KOPT-K1 (cell line): Measurements from ENCODE around the gene LRPPRC.

ENCODE experiments used
- H3K27ac ChIP-seq: fragments of 200-600 bp; sonication (generic); 2 replicates; pipeline ENCODE4 v1.5.1; 2016; ENCODE audit warnings: antibody characterized with exemption, mild to moderate bottlenecking, low read depth, low read length; ENCODE audit not compliant: poor library complexity, severe bottlenecking
- H3K36me3 ChIP-seq: fragments of 200-600 bp; sonication (generic); 2 replicates; pipeline ENCODE4 v1.5.1; 2017; ENCODE audit warnings: antibody characterized with exemption, mild to moderate bottlenecking, low read length, moderate library complexity; ENCODE audit not compliant: insufficient read depth
- H3K9me3 ChIP-seq: fragments of 200-600 bp; sonication (generic); 2 replicates; pipeline ENCODE4 v1.5.1; 2017; ENCODE audit warnings: antibody characterized with exemption, low read length, mild to moderate bottlenecking; ENCODE audit not compliant: insufficient read depth, poor library complexity, severe bottlenecking

The LRPPRC gene

DNA sequence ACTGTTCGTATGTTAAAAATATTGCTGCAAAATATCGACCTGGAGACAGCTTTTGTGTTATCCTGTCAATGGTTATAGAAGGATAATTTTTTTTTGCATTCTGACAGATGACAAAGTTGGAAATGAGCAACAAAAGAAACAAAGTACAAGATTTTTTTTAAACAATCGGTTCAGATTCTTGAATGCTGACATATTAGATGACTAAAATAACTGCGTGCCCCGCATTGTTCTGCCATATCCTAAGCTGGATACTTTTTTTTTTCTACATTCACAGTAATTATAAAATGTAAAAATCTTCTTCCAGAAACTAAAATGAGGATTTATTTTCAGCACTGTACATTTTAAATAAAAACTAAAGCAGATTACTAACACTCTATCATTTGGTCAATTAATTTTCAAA lies 89.9 kb downstream of the LRPPRC start:
- Histone ChIP-seq H3K27ac (no peak overlapping the region), H3K36me3 (peaks cover 96% of the 10 kb centered on the region), H3K9me3 (no peaks in the 10 kb centered on the region)

DNA sequence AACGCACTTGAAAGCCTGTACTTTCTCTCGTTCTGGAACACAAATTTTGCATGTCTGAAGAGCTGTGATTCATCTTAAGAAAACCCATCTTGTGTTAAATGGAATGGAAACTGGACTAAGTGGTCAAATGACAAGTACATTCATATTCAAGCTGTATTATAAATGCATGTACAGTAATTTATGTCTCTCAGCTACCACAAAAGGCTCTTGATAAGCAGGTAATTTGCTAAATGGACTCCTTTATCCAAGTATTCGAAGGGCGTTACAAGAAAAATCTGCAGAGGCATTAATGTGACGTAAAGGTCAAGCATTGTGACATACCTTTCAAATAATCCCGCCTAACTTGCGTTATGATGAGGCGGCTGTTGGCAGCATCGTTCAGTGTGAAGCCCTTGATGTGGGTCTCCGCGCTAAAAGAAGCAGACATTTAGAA lies 90.4 kb downstream of the LRPPRC start:
- Histone ChIP-seq H3K9me3 (no peaks in the 10 kb centered on the region), H3K27ac (no peak overlapping the region), H3K36me3 (peaks cover 96% of the 10 kb centered on the region)

DNA sequence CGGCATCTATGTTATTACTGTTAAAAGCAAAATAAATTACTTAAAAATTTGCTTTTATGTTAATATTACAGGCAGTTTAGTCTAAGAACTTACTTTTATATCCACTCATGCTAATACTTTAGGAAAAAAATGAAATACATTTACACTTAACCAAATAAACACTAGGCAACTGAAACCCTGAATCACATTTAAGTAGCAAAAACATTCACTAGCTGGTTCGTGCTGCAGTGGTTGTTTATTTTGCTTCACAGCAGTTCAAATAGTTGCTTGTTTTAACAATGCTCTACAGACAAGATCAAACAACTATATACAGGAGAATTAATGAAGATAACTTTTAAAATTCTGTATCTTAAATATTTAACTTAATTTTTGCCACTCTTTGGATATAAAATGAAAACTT lies 96.2 kb downstream of the LRPPRC start:
- Histone ChIP-seq H3K9me3 (no peaks in the 10 kb centered on the region), H3K36me3 (peaks cover 99% of the 10 kb centered on the region), H3K27ac (no peak overlapping the region)

DNA sequence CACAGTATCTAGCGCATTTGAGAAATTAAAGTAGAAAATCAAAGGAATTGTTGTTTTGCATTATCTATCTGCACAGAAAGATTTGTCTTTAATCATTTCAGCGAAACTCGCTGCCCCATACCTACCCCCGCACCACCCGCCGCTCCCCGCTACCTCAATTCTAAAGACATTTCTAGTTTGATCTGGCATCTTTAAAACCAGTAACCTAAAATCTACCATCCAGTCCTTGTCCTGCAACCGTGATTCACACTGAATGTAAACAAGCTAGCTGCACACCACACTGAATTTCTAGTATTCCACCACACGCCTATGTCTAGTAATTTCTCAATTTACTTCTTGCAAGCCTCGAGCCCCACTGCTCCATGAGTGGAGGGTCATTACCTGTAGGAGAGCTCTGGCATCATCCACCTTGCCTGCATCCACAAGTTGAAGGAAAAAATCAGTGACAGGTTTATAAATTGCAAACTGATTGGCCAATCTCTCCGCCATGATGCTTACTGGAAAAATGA lies 96.9 kb downstream of the LRPPRC start:
- no peak overlapping the region for H3K27ac ChIP-seq

DNA sequence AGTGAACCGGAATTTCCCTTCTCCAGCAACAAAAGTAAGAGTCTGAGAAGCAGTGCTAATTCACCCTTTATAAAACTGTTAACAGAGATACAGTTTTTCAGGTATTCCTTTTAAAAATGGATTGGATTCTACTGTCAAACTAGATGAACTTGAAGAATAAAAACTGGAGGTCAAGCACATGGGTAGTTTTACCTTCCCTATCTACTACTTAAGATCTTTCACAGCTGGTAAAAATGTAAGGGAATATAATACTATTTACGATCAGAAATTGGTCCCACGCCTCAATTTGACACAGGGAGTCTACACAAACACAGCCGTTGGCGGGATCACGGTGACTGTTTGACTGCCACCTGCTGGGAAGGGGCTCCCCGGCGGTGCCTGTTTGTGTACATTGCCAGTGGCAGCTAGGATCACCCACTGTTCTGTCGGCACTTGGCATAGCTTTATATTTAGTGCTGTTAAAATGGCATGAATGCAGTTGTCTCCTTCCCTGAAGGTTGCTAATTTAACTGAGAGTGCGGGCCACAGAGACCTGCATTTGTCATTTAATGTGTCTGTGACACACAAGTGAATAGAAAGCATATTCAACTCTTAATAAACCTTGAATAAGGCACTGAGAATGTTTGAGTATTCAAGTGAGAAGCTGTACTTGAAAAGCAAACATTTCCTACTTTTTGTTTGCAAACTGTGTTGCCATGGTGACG lies 97.5 kb downstream of the LRPPRC start:
- no peaks in the 10 kb centered on the region for H3K9me3 ChIP-seq
- peaks cover 99% of the 10 kb centered on the region for H3K36me3 ChIP-seq
- H3K27ac ChIP-seq: no peak overlapping the region

More for the DNA sequence above, 96.9 kb downstream of the LRPPRC start:
- H3K36me3 ChIP-seq: peaks cover 99% of the 10 kb centered on the region
- no peaks in the 10 kb centered on the region for H3K9me3 ChIP-seq

DNA sequence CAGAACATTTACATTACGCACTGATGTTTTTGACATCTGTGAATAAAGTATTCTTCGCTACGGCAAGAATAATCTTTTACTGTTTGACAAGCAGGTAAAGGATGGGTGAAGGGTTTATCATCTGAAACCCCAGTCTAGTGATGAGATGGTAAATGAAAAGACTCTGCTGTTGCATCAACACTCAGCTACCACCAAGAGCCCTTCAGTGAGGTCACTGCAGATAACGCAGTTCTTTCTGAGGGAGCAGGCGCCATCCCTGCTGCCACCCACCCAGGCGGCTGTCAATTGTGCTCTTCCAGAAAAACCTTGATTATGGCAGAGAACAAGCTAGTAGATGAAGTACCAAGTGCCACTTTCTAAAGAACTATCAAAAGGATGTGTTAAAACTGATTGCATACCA lies 98.3 kb downstream of the LRPPRC start:
- H3K9me3 ChIP-seq: no peaks in the 10 kb centered on the region
- peaks cover 99% of the 10 kb centered on the region for H3K36me3 ChIP-seq
- no peak overlapping the region for H3K27ac ChIP-seq

DNA sequence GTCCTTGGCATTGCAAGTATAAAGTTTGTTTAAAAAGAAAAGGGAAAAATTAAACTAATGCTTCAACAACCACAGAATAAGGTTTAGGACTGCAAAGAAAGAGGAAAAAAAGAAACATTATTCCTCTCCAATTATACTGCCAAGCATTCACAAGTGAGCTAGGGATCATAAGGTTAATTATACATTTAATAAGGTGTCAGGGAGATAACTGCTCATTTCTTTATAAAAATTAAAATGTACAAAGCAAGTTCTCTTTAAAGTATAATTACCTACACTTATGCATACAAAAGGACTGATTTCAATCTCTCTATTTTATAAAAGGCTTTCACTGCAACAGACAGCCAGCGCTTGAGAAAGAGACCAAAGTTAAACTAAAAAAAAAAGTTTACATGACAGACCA lies 98.9 kb downstream of the LRPPRC start:
- no peaks in the 10 kb centered on the region for H3K9me3 ChIP-seq
- H3K36me3 ChIP-seq: peaks cover 100% of the 10 kb centered on the region
- no peak overlapping the region for H3K27ac ChIP-seq

DNA sequence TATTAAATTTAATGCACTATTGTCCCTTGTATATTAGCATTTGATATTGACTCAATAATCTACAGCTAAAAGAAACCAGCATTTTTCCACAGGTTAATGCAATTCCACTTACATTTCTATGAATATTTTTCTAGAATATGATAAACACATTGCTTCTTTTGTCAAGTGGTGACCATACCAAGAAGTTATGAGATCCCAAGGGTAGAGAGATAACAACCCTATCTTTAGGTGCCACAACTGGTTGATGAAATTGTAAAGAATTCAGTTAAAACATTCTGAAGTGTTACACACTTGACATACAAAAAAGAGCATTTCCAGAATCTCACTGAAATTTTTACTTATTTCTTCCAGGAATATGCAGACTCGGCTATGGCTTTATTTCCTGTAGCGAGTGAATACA lies 101.0 kb downstream of the LRPPRC start:
- peaks cover 100% of the 10 kb centered on the region for H3K36me3 ChIP-seq
- no peak overlapping the region for H3K27ac ChIP-seq
- H3K9me3 ChIP-seq: no peaks in the 10 kb centered on the region

DNA sequence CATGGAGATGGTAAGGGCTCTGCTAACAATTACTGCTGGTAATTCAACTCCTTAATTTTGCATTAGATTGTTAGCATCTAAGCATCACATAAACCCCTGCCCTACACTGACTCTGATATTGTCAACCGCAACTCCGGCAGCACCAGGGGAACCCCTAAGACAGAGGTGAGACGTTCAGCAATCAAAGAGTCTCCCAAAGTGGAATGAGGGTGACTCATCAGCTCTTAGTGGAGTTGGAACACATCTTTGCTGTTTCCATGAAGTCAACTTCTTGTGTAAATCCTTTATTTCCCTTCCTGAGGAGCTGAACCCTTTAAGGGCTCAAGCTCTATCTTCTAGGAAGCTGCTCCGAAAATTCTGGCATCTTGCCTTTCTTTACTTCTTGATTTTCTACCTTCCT lies 104.9 kb downstream of the LRPPRC start:
- Histone ChIP-seq H3K27ac (no peak overlapping the region), H3K36me3 (peaks cover 100% of the 10 kb centered on the region), H3K9me3 (no peaks in the 10 kb centered on the region)

DNA sequence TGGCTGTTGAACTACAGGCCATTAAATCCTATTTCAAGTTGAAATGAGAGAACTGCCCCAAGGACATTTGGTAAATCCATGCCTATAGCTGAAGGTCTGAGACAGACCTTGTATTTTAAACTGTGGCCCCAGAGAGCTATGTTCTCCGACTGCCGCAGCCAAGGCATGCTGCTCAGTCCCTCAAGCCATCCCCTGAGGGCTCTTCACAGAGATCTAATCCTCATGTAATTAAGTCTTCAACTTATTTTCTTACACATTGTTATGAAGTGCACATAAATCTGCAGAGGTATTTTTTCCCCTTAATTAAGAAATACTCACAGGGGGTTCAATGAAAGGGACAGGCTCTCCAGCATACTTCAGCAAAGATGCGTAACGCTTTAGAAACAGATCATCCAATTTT lies 106.4 kb downstream of the LRPPRC start:
- H3K9me3 ChIP-seq: no peaks in the 10 kb centered on the region
- no peak overlapping the region for H3K27ac ChIP-seq
- peaks cover 100% of the 10 kb centered on the region for H3K36me3 ChIP-seq

DNA sequence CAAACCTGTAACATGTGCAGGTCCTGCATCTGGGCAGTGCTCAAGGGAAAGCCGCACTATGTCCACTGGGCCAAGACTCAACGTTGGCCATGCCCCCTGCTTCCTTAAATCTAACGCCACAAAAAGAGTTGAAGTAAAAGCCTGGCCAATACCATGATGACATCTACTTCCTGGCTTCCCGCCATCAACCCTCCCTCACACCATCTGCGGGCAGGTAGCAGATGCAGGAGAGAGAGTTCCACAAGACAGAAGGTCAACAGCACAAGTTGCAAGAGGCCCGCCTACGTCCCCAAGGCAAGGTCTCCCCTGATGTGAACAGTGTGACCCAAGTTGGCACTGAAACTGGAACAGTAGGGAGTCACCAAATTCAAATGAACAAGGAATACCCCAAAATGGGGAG lies 108.6 kb downstream of the LRPPRC start:
- H3K36me3 ChIP-seq: peaks cover 77% of the 10 kb centered on the region
- no peaks in the 10 kb centered on the region for H3K9me3 ChIP-seq
- no peak overlapping the region for H3K27ac ChIP-seq

DNA sequence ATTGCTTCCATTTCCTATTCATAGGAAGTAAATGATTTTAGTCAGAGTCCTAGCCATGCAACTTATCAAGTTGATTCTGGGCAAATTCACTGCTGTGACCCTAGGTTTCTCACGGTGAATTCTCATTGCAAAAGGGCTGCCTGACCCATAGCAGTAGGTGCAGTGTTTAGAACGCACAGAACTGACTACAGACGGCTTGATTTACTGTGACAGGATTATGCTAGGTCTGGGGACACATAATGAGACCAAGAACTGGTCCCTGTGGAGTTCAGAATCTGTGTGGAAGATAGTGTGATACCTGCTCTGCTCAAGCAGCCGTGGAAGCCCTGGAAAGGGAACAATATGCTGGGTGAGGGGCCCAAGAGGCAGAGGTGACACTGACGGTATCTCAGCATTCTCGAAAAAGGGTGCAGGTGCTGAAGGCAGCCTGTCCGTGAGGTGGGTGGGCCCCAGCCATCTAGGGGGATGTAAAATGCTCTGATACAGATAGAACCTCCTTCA lies 110.6 kb downstream of the LRPPRC start:
- H3K36me3 ChIP-seq: peaks cover 57% of the 10 kb centered on the region
- no peak overlapping the region for H3K27ac ChIP-seq
- H3K9me3 ChIP-seq: no peaks in the 10 kb centered on the region

DNA sequence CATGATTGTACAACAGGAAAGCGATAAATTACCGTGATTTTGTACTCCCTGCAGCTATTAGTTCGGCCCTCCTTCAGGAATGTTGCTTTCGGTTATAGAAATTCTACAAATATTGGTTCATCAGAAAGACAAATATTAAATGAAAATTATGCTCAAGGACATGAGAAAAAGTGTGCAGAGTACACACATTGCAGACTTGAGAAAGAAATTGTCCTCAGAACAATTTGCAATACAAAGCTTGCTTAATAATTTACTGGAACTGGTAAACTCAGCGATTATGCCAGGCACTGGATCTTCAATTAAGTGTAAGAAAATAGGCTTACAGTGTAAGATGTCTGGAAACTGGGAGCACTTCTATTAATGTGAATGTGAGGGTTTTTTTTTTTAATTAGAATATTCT lies 111.1 kb downstream of the LRPPRC start:
- H3K36me3 ChIP-seq: peaks cover 52% of the 10 kb centered on the region
- H3K27ac ChIP-seq: no peak overlapping the region
- H3K9me3 ChIP-seq: no peaks in the 10 kb centered on the region

DNA sequence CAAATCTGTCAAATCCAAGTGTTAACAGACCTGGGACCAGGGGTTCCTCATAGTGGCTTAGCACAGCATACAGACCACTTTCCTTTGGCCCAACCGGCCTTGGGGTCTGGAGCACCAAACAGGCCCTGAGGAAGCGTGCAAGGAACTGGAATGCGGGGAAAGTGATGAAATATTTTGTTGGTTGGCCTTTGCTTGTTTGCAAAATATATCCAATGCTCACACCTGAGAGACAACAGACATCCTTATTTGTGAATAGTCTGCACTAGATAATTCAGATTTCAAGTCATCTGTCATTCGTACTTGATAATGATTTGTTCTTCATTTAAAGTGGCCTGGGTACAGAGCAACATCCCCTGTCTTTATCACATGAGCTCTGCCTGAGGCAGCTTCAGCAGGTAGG lies 113.5 kb downstream of the LRPPRC start:
- H3K27ac ChIP-seq: no peak overlapping the region

DNA sequence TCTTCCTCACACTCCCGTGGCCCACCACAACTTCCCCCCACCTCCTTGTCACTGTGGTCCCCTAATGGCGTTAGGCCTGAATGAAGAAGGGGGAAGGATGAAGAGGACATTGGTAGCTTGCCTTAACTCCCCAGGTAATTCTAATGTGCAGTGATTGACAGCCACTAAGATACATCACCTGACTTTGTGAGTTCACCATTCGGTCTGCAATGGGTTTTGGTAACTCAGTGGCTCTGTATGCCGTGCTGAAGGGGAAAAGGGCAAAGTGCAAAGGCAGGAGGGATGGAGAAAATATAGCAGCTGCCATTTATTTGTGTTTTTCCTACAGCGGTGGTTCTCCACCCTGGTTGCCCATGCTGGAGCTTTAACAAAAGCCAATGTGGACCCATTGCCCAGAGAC lies 114.8 kb downstream of the LRPPRC start:
- H3K27ac ChIP-seq: no peak overlapping the region
- peaks cover 16% of the 10 kb centered on the region for H3K36me3 ChIP-seq
- no peaks in the 10 kb centered on the region for H3K9me3 ChIP-seq

More for the DNA sequence above, 113.5 kb downstream of the LRPPRC start:
- H3K36me3 ChIP-seq: peaks cover 29% of the 10 kb centered on the region
- H3K9me3 ChIP-seq: no peaks in the 10 kb centered on the region

DNA sequence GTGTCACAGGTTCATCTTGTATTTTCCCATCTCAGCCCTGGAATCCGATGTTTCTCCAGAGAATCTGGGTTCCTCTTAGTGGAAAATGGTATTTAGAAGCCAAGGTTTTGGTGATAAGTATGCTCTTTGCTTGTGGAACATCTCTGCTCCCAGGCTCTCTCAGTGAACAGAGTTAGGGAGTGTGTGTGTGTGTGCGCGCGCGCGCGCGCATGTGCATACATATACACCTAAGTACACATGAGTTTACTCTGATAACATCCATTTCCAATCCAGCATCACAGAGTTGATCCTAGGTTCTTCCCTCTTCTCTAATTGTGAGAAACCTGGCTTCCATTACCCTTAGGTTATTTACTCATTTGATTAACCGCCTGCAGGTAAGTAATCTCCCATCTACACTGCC lies 115.3 kb downstream of the LRPPRC start:
- H3K9me3 ChIP-seq: no peaks in the 10 kb centered on the region
- peaks cover 11% of the 10 kb centered on the region for H3K36me3 ChIP-seq
- no peak overlapping the region for H3K27ac ChIP-seq
